Measurements from ENCODE around the gene UBE4B. TPM values are rescaled to one million over a fixed set of nuclear protein-coding genes. Genes with fewer than 3 reads are reported as not detected.

Gene UBE4B
- total and polyA plus RNA-seq, 9 donors = 26.3 to 46.9 (median 38.9) TPM

- DNase-seq = no peak
- peaks cover 5% of the 10 kb centered on the region for H3K4me1 ChIP-seq (ENCODE audit: insufficient read depth)
- H3K4me3 ChIP-seq = no peak overlapping the region
- no peaks in the 10 kb centered on the region for H3K27me3 ChIP-seq
- H3K27ac ChIP-seq = no peak overlapping the region
- TF ChIP-seq POLR2A (IDR thresholded peaks at IDR 0.05) = no peak
- TF ChIP-seq EP300 (IDR thresholded peaks at IDR 0.05) = no peak
- no peak for TF ChIP-seq CTCF (IDR thresholded peaks at IDR 0.05)
- intact Hi-C loops (cut with DNase I) = no loop called here
- H3K9me3 ChIP-seq = no peaks in the 10 kb centered on the region
- H3K36me3 ChIP-seq = no peaks in the 10 kb centered on the region
- 49 to 55% (median 53%) methylated on average over 5 of the region's 5 CpGs for whole genome bisulfite sequencing, 3 donors
Observed at GRCh38 chr1:10074852-10075730, 42.3 kb downstream of the UBE4B start.

DNA sequence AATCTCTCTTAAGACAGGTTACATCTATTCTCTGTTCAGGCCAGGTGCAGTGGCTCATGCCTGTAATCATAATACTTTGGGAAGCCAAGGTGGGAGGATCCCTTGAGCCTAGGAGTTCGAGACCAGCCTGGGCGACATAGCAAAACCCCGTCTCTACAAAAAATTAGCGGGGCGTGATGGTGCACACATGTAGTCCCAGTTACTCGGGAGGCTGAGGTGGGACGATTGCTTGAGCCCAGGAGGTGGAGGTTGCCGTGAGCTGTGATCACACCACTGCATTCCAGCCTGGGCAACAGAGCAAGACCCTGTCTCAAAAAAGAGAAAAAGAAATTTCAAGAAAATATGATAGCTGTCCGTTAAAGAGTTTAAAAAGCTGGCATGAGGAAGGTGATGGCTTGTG lies 43.0 kb downstream of the UBE4B start:
- peaks cover 5% of the 10 kb centered on the region for H3K4me1 ChIP-seq (ENCODE audit: insufficient read depth)
- no peaks in the 10 kb centered on the region for H3K9me3 ChIP-seq
- H3K4me3 ChIP-seq = no peak overlapping the region
- WGBS, 3 donors = 94 to 95% (median 95%) methylated on average over 9 of the region's 9 CpGs
- no peak for DNase-seq
- intact Hi-C loops (cut with DNase I) = no loop called here
- TF ChIP-seq POLR2A (IDR thresholded peaks at IDR 0.05) (no peak), CTCF (IDR thresholded peaks at IDR 0.05) (no peak), EP300 (IDR thresholded peaks at IDR 0.05) (no peak)
- no peaks in the 10 kb centered on the region for H3K27me3 ChIP-seq
- no peaks in the 10 kb centered on the region for H3K36me3 ChIP-seq
- H3K27ac ChIP-seq = no peak overlapping the region

- no peak overlapping the region for H3K4me3 ChIP-seq
- WGBS, 3 donors = 71 to 79% (median 72%) methylated on average over 4 of the region's 4 CpGs
- H3K4me1 ChIP-seq (ENCODE audit: insufficient read depth) = peaks cover 5% of the 10 kb centered on the region
- no peak overlapping the region for H3K27ac ChIP-seq
- no peak for DNase-seq
- no peaks in the 10 kb centered on the region for H3K9me3 ChIP-seq
- intact Hi-C loops (cut with DNase I) = no loop called here
- H3K36me3 ChIP-seq = no peaks in the 10 kb centered on the region
- H3K27me3 ChIP-seq = no peaks in the 10 kb centered on the region
- TF ChIP-seq POLR2A (IDR thresholded peaks at IDR 0.05) (no peak), EP300 (IDR thresholded peaks at IDR 0.05) (no peak), CTCF (IDR thresholded peaks at IDR 0.05) (no peak)
Observed at GRCh38 chr1:10078494-10078893, 45.7 kb downstream of the UBE4B start.

DNA sequence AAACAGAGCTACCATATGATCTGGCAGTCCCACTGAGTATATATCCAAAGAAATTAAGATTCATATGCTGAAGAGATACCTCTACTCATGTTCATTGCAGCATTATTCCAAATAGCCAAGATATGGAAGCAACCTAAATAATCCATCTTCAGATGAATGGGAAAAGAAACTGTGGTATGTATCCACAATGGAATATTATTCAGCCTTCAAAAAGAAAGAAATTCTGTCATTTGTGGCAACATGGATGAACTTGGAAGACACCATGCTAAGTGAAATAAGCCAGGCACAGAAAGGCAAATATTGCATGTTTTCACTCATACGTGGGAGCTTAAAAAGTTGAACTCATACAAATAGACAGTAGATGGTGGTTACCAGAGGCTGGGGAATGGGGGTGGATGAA lies 47.8 kb downstream of the UBE4B start:
- intact Hi-C loops (cut with DNase I) = no loop called here
- Histone ChIP-seq H3K36me3 (no peaks in the 10 kb centered on the region), H3K4me3 (no peak overlapping the region), H3K9me3 (no peaks in the 10 kb centered on the region), H3K27ac (no peak overlapping the region), H3K4me1 (ENCODE audit: insufficient read depth) (peaks cover 1% of the 10 kb centered on the region), H3K27me3 (no peaks in the 10 kb centered on the region)
- TF ChIP-seq EP300 (IDR thresholded peaks at IDR 0.05) (no peak), CTCF (IDR thresholded peaks at IDR 0.05) (no peak), POLR2A (IDR thresholded peaks at IDR 0.05) (no peak)
- 90 to 100% (median 95%) methylated on average over 1 of the region's 1 CpG for WGBS, 3 donors
- no peak for DNase-seq
